ENCODE measurements around the gene ASB2.

GRCh38 chr14:93897476-93897845 is 78.9 kb downstream of the ASB2 start:
- no peak for TF ChIP-seq TAF1 (IDR thresholded peaks at IDR 0.05; ENCODE audit: borderline replicate concordance, insufficient read depth, low read length)
- no peak for TF ChIP-seq REST (IDR thresholded peaks at IDR 0.05; ENCODE audit: insufficient read depth in 1 of 2, low read depth in 2 of 2, low read length in 2 of 2)
- no peak for TF ChIP-seq POLR2AphosphoS5 (IDR thresholded peaks at IDR 0.05; ENCODE audit: low read depth, low read length)

Data from PFSK-1 (cell line).